ENCODE measurements around the gene PAQR5. TPM values are rescaled to one million over a fixed set of nuclear protein-coding genes. Genes with fewer than 3 reads are reported as not detected.

PAQR5 gene
- total RNA-seq, 1 donor = under 0.01 TPM

- Histone ChIP-seq H3K27me3 (ENCODE audit: insufficient read depth, low read length) (no peaks in the 10 kb centered on the region), H3K4me3 (ENCODE audit: low read length) (no peak overlapping the region), H3K4me1 (ENCODE audit: insufficient read depth, low read length) (peaks cover 7% of the 10 kb centered on the region), H3K9me3 (ENCODE audit: low read depth, low read length) (no peaks in the 10 kb centered on the region)
Measured at GRCh38 chr15:69395460-69395859, 96.7 kb downstream of the PAQR5 start.

- Histone ChIP-seq H3K4me3 (ENCODE audit: low read length) (no peak overlapping the region), H3K27me3 (ENCODE audit: insufficient read depth, low read length) (no peaks in the 10 kb centered on the region), H3K4me1 (ENCODE audit: insufficient read depth, low read length) (peaks cover 7% of the 10 kb centered on the region), H3K9me3 (ENCODE audit: low read depth, low read length) (no peaks in the 10 kb centered on the region)
Measured at GRCh38 chr15:69395991-69396390, 97.3 kb downstream of the PAQR5 start.

- Histone ChIP-seq H3K27me3 (ENCODE audit: insufficient read depth, low read length) (no peaks in the 10 kb centered on the region), H3K9me3 (ENCODE audit: low read depth, low read length) (no peaks in the 10 kb centered on the region), H3K4me1 (ENCODE audit: insufficient read depth, low read length) (peaks cover 7% of the 10 kb centered on the region), H3K4me3 (ENCODE audit: low read length) (no peak overlapping the region)
Measured at GRCh38 chr15:69398491-69398891, 99.8 kb downstream of the PAQR5 start.

- Histone ChIP-seq H3K4me1 (ENCODE audit: insufficient read depth, low read length) (no peaks in the 10 kb centered on the region), H3K4me3 (ENCODE audit: low read length) (no peak overlapping the region), H3K27me3 (ENCODE audit: insufficient read depth, low read length) (no peaks in the 10 kb centered on the region), H3K9me3 (ENCODE audit: low read depth, low read length) (no peaks in the 10 kb centered on the region)
Measured at GRCh38 chr15:69400850-69401249, 102.1 kb downstream of the PAQR5 start.

GRCh38 chr15:69402816-69403215, 104.1 kb downstream of the PAQR5 start:
- no peaks in the 10 kb centered on the region for H3K4me1 ChIP-seq (ENCODE audit: insufficient read depth, low read length)
- no peaks in the 10 kb centered on the region for H3K9me3 ChIP-seq (ENCODE audit: low read depth, low read length)
- H3K27me3 ChIP-seq (ENCODE audit: insufficient read depth, low read length) = peaks cover under 1% of the 10 kb centered on the region
- no peak overlapping the region for H3K4me3 ChIP-seq (ENCODE audit: low read length)

GRCh38 chr15:69403594-69403993, 104.9 kb downstream of the PAQR5 start:
- Histone ChIP-seq H3K9me3 (ENCODE audit: low read depth, low read length) (no peaks in the 10 kb centered on the region), H3K4me3 (ENCODE audit: low read length) (no peak overlapping the region), H3K4me1 (ENCODE audit: insufficient read depth, low read length) (no peaks in the 10 kb centered on the region), H3K27me3 (ENCODE audit: insufficient read depth, low read length) (peaks cover 2% of the 10 kb centered on the region)

- Histone ChIP-seq H3K9me3 (ENCODE audit: low read depth, low read length) (no peaks in the 10 kb centered on the region), H3K4me1 (ENCODE audit: insufficient read depth, low read length) (no peaks in the 10 kb centered on the region), H3K27me3 (ENCODE audit: insufficient read depth, low read length) (peaks cover 2% of the 10 kb centered on the region), H3K4me3 (ENCODE audit: low read length) (no peak overlapping the region)
Measured at GRCh38 chr15:69405110-69405509, 106.4 kb downstream of the PAQR5 start.

- H3K4me3 ChIP-seq (ENCODE audit: low read length) = no peak overlapping the region
- no peaks in the 10 kb centered on the region for H3K4me1 ChIP-seq (ENCODE audit: insufficient read depth, low read length)
- H3K9me3 ChIP-seq (ENCODE audit: low read depth, low read length) = no peaks in the 10 kb centered on the region
- H3K27me3 ChIP-seq (ENCODE audit: insufficient read depth, low read length) = peaks cover 5% of the 10 kb centered on the region
Measured at GRCh38 chr15:69407719-69408400, 109.1 kb downstream of the PAQR5 start.

- Histone ChIP-seq H3K27me3 (ENCODE audit: insufficient read depth, low read length) (peaks cover 5% of the 10 kb centered on the region), H3K4me3 (ENCODE audit: low read length) (no peak overlapping the region), H3K4me1 (ENCODE audit: insufficient read depth, low read length) (peaks cover 4% of the 10 kb centered on the region), H3K9me3 (ENCODE audit: low read depth, low read length) (no peaks in the 10 kb centered on the region)
Measured at GRCh38 chr15:69408841-69409240, 110.1 kb downstream of the PAQR5 start.

GRCh38 chr15:69410248-69410874, 111.6 kb downstream of the PAQR5 start:
- Histone ChIP-seq H3K27me3 (ENCODE audit: insufficient read depth, low read length) (peaks cover 5% of the 10 kb centered on the region), H3K4me3 (ENCODE audit: low read length) (no peak overlapping the region), H3K9me3 (ENCODE audit: low read depth, low read length) (no peaks in the 10 kb centered on the region), H3K4me1 (ENCODE audit: insufficient read depth, low read length) (peaks cover 17% of the 10 kb centered on the region)

- Histone ChIP-seq H3K4me1 (ENCODE audit: insufficient read depth, low read length) (peaks cover 17% of the 10 kb centered on the region), H3K4me3 (ENCODE audit: low read length) (no peak overlapping the region), H3K9me3 (ENCODE audit: low read depth, low read length) (no peaks in the 10 kb centered on the region), H3K27me3 (ENCODE audit: insufficient read depth, low read length) (peaks cover 5% of the 10 kb centered on the region)
Measured at GRCh38 chr15:69412274-69412673, 113.6 kb downstream of the PAQR5 start.

- Histone ChIP-seq H3K9me3 (ENCODE audit: low read depth, low read length) (no peaks in the 10 kb centered on the region), H3K4me1 (ENCODE audit: insufficient read depth, low read length) (peaks cover 17% of the 10 kb centered on the region), H3K4me3 (ENCODE audit: low read length) (no peak overlapping the region), H3K27me3 (ENCODE audit: insufficient read depth, low read length) (peaks cover 5% of the 10 kb centered on the region)
Measured at GRCh38 chr15:69412701-69413100, 114.0 kb downstream of the PAQR5 start.

- H3K27me3 ChIP-seq (ENCODE audit: insufficient read depth, low read length) = peaks cover 3% of the 10 kb centered on the region
- H3K4me3 ChIP-seq (ENCODE audit: low read length) = peak within 1 kb of the TSS; percentile 75
- H3K9me3 ChIP-seq (ENCODE audit: low read depth, low read length) = no peaks in the 10 kb centered on the region
- peaks cover 17% of the 10 kb centered on the region for H3K4me1 ChIP-seq (ENCODE audit: insufficient read depth, low read length)
Measured at GRCh38 chr15:69413822-69414700, 115.3 kb downstream of the PAQR5 start, which contains the start of gene KIF23. KIF23 (plus strand) TSS chr15:69414349; CDS start chr15:69414466, 117 bp downstream.

GRCh38 chr15:69414701-69415167, 116.0 kb downstream of the PAQR5 start:
- peak overlapping the region; percentile 75 for H3K4me3 ChIP-seq (ENCODE audit: low read length)
- no peaks in the 10 kb centered on the region for H3K9me3 ChIP-seq (ENCODE audit: low read depth, low read length)
- peaks cover 3% of the 10 kb centered on the region for H3K27me3 ChIP-seq (ENCODE audit: insufficient read depth, low read length)
- H3K4me1 ChIP-seq (ENCODE audit: insufficient read depth, low read length) = peaks cover 17% of the 10 kb centered on the region

GRCh38 chr15:69415381-69415780, 116.7 kb downstream of the PAQR5 start:
- H3K4me3 ChIP-seq (ENCODE audit: low read length) = no peak overlapping the region
- H3K4me1 ChIP-seq (ENCODE audit: insufficient read depth, low read length) = peaks cover 17% of the 10 kb centered on the region
- H3K27me3 ChIP-seq (ENCODE audit: insufficient read depth, low read length) = peaks cover 3% of the 10 kb centered on the region
- no peaks in the 10 kb centered on the region for H3K9me3 ChIP-seq (ENCODE audit: low read depth, low read length)
